OCI-LY3 (cell line): ENCODE data around the gene TTC9.

Experiments used
- H2AFZ ChIP-seq: fragments of 200-600, 300-600 bp; shearing (Covaris generic); 2 replicates; pipeline ENCODE4 v1.6.0; 2014; ENCODE audit warnings: antibody characterized with exemption, low read depth, low read length
- H3K27ac ChIP-seq: fragments of 200-600, 300-600 bp; sonication (generic); 2 replicates; pipeline ENCODE4 v1.5.1; 2014; ENCODE audit warnings: mild to moderate bottlenecking, low read length, moderate library complexity, mixed read lengths
- H3K27me3 ChIP-seq: fragments of 200-600, 300-600 bp; sonication (generic); 2 replicates; pipeline ENCODE4 v1.6.1; 2014; ENCODE audit warnings: low read depth, low read length, mixed read lengths
- H3K36me3 ChIP-seq: fragments of 200-600, 300-600 bp; sonication (generic); replicated peaks from 2 replicates; pipeline ENCODE3; 2014; ENCODE audit warnings: low read depth, low read length, mixed read lengths
- H3K4me1 ChIP-seq: fragments of 300-600, 200-600 bp; sonication (generic); 2 replicates; pipeline ENCODE4 v1.6.1; 2014; ENCODE audit warnings: low read length, mixed read lengths
- H3K4me2 ChIP-seq: fragments of 200-600, 300-600 bp; sonication (generic); 2 replicates; pipeline ENCODE4 v1.6.1; 2014; ENCODE audit warnings: low read length, mixed read lengths
- H3K4me3 ChIP-seq: fragments of 300-600, 200-600 bp; sonication (generic); 2 replicates; pipeline ENCODE4 v1.5.1; 2014; ENCODE audit warnings: antibody characterized with exemption, mild to moderate bottlenecking, low read length, moderate library complexity
- H3K79me2 ChIP-seq: fragments of 300-600, 200-600 bp; shearing (Covaris generic); 2 replicates; pipeline ENCODE4 v1.6.1; 2014; ENCODE audit warnings: mild to moderate bottlenecking, low read length, mixed read lengths
- H3K9ac ChIP-seq: fragments of 300-600, 200-600 bp; shearing (Covaris generic); 2 replicates; pipeline ENCODE4 v1.6.0; 2014; ENCODE audit warnings: mild to moderate bottlenecking, low read length, moderate library complexity
- H3K9me3 ChIP-seq: fragments of 200-600, 300-600 bp; shearing (Covaris generic); 2 replicates; pipeline ENCODE4 v1.6.1; 2014; ENCODE audit warnings: low read length, mixed read lengths; ENCODE audit not compliant: insufficient read depth
- H4K20me1 ChIP-seq: fragments of 200-600, 300-600 bp; sonication (generic); 2 replicates; pipeline ENCODE4 v1.6.1; 2016; ENCODE audit warnings: low read length, mixed read lengths; ENCODE audit not compliant: insufficient read depth
- CTCF ChIP-seq: fragments of 200-600, 300-600 bp; sonication (generic); IDR thresholded peaks from 2 replicates; pipeline ENCODE4 v1.5.1; 2014; ENCODE audit warnings: antibody characterized with exemption, low read length, low read depth
- EZH2phosphoT487 ChIP-seq: fragments of 200-600 bp; shearing (Covaris generic); IDR thresholded peaks from 2 replicates; pipeline ENCODE4 v1.6.1; 2018; ENCODE audit warnings: antibody characterized with exemption, mixed run types, low read depth

Gene TTC9

GRCh38 chr14:70611216-70611615 is 30.5 kb upstream of the TTC9 start:
- Histone ChIP-seq H3K4me2 (no peak overlapping the region), H3K4me3 (no peak overlapping the region), H3K27me3 (peaks cover 22% of the 10 kb centered on the region; the same call in 1 of the 2 replicates), H2AFZ (no peak overlapping the region), H3K9me3 (no peaks in the 10 kb centered on the region), H3K36me3 (no peaks in the 10 kb centered on the region), H4K20me1 (no peaks in the 10 kb centered on the region), H3K4me1 (no peaks in the 10 kb centered on the region), H3K9ac (no peak overlapping the region), H3K79me2 (no peaks in the 10 kb centered on the region), H3K27ac (no peak overlapping the region)
- TF ChIP-seq CTCF (no peak), EZH2phosphoT487 (no peak)

- H3K4me1 ChIP-seq: no peaks in the 10 kb centered on the region
- no peak overlapping the region for H3K4me3 ChIP-seq
- 0 out of 2 replicates have a peak, but pooled peaks cover 3% of the 10 kb centered on the region for H3K27me3 ChIP-seq
- no peak overlapping the region for H2AFZ ChIP-seq
- no peak overlapping the region for H3K9ac ChIP-seq
- H3K9me3 ChIP-seq: no peaks in the 10 kb centered on the region
- H3K36me3 ChIP-seq: no peaks in the 10 kb centered on the region
- no peak overlapping the region for H3K27ac ChIP-seq
- H4K20me1 ChIP-seq: no peaks in the 10 kb centered on the region
- no peak for TF ChIP-seq CTCF
- TF ChIP-seq EZH2phosphoT487: no peak
- H3K4me2 ChIP-seq: no peak overlapping the region
- no peaks in the 10 kb centered on the region for H3K79me2 ChIP-seq
Measured at GRCh38 chr14:70616646-70617045, 25.1 kb upstream of the TTC9 start.

- Histone ChIP-seq H3K27ac (no peak overlapping the region), H3K9me3 (no peaks in the 10 kb centered on the region), H3K4me1 (no peaks in the 10 kb centered on the region), H3K4me2 (no peak overlapping the region), H3K4me3 (no peak overlapping the region), H4K20me1 (no peaks in the 10 kb centered on the region), H3K36me3 (no peaks in the 10 kb centered on the region), H3K27me3 (0 out of 2 replicates have a peak, but pooled peaks cover 3% of the 10 kb centered on the region), H2AFZ (no peak overlapping the region), H3K9ac (no peak overlapping the region), H3K79me2 (no peaks in the 10 kb centered on the region)
- TF ChIP-seq CTCF (no peak), EZH2phosphoT487 (no peak)
Measured at GRCh38 chr14:70618314-70618713, 23.4 kb upstream of the TTC9 start.

DNA sequence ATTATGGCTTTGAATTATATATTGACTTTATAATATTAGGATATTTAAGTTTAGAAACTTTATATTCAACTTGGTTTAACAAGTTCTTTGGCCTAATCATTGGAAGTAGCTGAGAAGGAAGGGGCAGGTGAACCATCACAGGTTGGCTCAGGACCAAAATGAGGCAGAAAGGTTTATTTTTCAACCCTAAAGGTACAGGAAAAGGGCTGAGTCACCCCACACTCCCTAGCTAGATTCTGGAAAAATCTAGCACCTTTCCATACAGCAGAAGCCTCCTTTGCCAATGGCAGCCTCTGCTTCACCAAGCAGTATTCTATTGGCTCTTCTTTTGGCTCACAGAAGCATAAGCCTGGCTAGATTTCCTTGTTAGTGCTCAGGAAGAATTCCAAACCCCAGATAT is 22.0 kb upstream of the TTC9 start:
- H3K4me3 ChIP-seq: no peak overlapping the region
- no peaks in the 10 kb centered on the region for H4K20me1 ChIP-seq
- no peak overlapping the region for H2AFZ ChIP-seq
- no peaks in the 10 kb centered on the region for H3K36me3 ChIP-seq
- H3K27me3 ChIP-seq: 0 out of 2 replicates have a peak, but pooled peaks cover under 1% of the 10 kb centered on the region
- no peaks in the 10 kb centered on the region for H3K9me3 ChIP-seq
- no peak overlapping the region for H3K9ac ChIP-seq
- no peaks in the 10 kb centered on the region for H3K4me1 ChIP-seq
- no peak for TF ChIP-seq EZH2phosphoT487
- TF ChIP-seq CTCF: no peak
- H3K27ac ChIP-seq: no peak overlapping the region
- H3K4me2 ChIP-seq: no peak overlapping the region
- no peaks in the 10 kb centered on the region for H3K79me2 ChIP-seq
